Activated naive CD4-positive, alpha-beta T cell treated with anti-CD3 and anti-CD28 coated beads, Interleukin-2, amount 50 U/mL, for 16 hours (primary cell): ENCODE data around the gene CLCN7.

Source experiments
- DNase-seq: peaks from one replicate; pipeline ENCODE4 v3.0.0-alpha.2; 2020

Gene CLCN7

DNA sequence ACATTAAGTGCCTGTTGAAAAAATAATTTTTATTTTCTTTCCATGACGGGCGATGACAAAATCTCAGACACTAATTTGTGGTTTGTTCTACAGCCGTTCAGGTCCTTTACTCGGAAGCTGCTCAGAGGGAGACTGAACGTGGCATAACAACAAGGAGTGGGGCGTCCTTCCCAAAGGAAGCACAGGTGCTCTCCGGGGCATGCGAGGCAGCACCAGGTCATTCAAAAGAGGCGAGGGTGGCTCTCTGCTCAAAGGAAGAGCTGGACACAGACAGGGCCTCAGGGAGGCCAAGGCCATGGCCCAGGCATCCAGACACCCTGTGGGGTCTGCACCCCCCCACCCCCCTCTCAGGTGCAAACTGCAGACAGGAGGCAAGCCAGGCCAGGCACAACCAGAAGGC, 76.5 kb downstream of the CLCN7 start:
- DNase-seq, result no peak

DNA sequence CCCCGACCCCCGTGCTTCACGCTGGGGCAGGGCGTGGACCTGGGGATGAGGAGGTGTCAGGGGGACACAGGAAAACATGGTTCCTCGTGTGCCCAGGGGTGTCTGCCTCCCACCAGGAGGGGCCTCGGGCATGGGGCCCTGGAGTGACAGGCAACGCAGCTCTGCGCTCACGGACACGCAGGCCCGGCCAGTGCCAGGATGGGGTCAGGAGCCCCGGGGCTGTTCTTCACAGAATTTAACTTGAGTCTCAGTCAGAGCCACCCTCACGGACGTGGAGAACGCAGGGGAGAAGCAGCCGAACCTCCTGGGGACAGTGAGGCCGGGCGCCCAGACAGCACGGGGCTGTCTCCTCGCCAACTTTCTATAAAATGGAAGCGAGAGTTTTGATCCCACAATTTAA, 77.0 kb downstream of the CLCN7 start:
- DNase-seq, result no peak

DNA sequence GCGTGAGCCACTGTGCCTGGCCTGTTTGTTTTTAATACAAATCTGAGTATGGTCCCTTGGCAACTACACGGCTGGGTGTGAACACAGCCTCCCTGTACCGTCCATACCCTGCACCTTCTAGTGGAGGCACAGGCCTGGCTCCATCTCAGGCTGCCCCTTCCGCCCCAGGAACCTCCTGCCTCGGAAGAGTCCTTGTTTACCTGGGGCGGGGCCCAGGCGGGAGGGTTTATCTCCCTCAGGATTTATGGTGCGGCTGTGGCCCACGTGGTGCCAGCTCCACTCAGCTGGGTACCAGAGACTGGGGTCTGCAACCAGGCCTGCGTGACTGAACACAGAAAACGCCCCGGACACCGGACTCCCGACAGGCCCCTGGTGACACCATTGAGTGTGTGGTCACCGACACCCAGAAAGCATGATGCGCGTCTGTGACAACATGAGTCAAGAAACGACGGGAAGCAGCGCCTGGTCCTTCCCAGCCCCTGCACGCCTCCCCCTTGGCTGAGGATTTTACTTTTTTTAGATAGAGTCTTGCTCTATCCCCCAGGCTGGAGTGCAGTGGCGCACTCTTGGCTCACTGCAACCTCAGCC, 79.3 kb downstream of the CLCN7 start:
- no peak for DNase-seq
